ENCODE data around the gene WDR37.

Gene WDR37

DNA sequence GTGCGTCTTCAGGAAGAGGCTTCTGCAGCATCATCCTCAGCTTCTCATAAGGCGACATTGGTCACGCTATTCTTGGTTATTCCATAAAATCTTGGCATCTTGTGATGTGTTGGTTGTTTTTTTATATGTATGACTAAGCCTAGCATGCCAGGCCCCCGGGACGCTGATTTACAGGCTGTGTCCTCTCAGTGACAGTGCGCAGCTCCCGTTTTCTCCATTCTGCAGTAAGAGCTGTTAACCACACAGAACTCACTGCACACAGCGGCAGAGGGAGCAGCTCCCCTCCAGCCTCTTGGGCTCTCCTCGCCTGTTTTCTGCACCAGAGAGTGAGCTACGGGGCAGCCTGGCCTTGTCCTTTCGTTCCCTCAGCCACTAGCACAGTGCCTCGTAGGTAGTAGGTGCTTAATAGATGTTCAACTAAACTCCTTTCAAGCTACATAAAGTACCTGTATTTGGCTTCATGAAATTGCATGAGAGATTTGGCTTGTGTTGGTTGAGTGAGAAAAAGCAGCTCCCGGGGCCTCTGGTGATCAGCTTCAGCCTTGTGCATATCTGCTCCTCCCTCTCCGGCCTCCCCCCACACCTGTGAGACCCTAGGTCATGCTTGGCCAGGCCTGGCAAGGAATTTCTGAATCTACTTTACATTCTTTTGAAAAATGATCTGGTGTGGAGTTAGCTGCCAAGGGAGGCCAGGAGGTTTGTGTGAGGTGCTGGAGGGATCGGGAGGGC is 116.2 kb downstream of the WDR37 start:
- DNase-seq, result no peak

DNA sequence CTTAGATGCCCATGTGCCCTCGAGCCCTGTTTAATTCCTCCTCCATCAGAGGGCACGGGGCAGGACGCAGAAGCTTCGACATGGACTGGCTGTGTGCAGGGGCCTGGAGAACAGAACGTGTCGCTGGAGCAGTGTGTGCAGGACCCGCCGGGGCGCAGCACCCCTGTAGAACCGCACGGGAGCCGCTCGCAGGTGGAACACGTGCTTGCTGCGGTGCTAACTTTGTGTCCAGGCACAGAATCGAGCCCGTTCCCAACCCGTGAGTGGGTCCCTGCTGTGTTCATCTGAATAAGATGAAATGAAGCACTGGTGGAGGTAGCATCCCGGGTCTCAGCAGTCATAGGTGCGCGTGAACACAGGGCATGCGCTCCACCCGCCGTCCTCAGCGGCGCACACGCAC is 116.9 kb downstream of the WDR37 start:
- no peak for DNase-seq

DNA sequence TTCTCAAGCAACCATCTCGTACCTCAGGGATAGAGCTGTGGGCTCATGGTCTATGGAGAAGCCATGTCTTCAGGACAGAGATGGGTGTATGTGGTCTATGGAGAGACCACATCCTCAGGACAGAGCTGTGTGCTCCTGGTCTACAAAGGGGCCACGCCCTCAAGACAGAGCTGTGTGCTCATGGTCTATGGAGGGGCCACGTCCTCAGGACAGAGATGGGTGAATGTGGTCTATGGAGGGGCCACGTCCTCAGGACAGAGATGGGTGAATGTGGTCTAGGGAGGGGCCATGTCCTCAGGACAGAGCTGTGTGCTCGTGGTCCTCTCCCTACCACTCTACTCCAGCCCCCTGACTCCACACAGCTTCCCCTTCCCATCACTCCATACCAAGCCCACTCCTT is 117.8 kb downstream of the WDR37 start:
- DNase-seq, result no peak

DNA sequence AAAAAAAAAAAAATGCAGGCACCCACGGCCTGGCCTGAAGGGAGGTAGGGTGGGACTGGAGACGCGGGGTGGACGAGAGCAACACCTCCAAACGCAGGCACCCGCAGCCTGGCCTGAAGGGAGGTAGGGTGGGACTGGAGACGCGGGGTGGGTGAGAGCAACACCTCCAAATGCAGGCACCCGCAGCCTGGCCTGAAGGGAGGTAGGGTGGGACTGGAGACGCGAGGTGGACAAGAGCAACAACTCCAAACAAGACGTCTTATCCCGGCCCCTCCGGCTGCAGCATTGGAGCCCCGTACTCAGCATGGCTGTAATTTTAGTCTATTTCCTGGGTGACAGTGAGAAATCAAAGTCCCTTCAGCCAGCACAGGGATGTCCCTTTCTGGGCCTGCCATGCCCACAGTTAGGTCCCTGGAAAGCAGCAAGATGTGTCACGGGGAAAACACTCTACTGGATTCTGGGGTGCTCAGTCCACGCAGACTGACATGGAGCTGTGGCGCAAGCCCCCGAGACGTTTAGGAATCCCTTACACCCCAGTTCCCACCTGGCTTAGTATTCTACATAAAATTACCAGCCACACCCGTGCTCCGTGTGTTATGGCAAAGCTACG is 119.9 kb downstream of the WDR37 start:
- no peak for DNase-seq

DNA sequence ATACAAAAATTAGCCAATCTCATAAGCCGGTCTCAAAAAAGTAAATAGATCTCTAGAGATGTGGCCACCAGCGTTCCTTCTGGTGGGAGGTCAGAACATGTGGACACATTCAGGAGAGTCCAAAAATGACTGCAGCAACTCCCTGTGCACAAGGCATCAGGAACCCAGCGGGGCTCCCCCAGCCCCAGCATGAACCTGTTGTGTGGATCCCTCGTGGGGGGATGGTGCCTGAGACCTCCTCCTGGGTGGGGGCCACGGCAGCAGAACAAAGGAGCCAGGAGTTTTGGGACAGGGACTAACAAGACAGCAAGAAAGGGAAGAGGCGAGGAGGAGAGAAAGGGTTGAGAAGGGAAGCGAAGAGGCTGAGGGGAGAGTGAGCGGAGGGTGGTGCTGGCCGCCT is 121.8 kb downstream of the WDR37 start:
- DNase-seq, result no peak

DNA sequence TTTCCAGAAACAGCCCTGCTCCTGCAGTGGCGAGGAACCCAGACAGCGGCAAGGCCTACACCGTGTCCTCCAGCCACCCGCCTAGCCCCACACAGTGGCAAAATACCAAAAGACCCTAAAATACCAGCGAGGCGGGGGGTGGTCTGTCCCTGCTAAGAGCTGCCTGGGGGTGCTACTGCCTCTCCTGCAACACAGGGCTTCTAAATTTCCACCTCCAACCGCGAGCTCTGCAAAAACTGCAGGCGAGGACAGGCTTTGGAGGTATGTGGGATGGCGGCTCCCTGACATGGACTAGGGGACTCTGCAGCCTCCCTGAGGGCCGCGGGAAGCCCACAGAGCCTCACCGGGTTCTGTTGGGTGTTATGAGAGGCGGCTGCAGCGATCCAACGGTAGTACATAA is 122.3 kb downstream of the WDR37 start:
- DNase-seq, result no peak

DNA sequence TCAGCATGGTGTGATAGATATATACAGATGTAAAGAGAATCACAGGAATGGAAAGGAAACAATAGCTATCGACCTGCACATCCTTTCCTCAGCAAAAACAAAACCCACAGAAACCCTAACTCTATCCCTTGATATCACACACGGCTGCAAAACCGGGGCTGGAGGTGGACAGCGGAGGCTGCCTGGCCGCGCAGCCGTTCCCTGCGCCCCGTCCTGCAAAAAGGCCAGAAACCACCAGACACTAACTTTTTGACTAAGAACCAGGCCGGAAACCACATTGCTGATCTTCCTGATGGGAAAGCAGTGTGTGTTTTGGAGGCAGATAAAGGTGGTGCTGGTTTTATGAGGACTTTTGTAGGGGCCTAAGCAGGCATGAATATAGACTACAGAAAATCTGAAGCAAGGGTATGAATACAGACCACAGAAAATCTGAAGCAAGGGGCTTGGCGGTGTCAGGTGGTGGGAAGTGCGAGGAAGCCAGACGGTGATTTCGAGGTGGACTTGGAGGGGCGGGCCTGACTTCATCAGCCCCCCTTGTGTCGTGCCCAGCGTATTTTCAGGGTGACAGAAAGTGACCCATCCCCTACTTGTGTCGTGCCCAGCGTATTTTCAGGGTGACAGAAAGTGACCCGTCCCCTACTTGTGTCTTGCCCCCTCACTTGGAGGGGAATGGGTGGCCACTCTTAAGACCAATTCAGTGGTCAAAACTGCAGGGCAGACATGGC is 123.3 kb downstream of the WDR37 start:
- no peak for DNase-seq

DNA sequence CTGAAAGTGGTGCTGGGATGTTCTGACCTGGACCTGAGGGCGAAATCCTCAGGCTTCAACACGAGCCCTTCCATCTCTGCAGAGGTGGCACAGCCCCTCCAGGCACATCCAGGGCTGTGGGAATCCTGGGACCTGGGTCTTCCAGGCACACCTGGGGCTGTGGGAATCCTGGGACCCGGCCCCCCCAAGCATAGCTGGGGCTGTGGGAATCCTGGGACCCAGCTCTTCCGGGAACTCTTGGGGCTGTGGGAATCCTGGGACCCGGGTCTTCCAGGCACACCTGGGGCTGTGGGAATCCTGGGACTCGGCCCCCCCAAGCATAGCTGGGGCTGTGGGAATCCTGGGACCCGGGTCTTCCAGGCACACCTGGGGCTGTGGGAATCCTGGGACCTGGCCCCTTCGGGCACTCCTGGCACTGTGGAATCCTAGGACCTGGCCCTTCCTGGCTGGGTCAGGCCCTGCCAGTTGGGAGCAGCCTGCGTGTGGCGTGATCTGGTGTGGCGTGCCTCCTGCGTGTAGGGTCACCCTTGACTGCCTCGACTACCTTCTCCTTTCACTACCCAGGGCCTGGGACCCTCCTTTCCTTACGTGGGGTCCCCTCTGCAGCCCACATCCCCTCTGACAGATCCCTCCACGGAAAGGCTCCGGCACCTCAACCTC is 124.0 kb downstream of the WDR37 start:
- DNase-seq, result no peak

DNA sequence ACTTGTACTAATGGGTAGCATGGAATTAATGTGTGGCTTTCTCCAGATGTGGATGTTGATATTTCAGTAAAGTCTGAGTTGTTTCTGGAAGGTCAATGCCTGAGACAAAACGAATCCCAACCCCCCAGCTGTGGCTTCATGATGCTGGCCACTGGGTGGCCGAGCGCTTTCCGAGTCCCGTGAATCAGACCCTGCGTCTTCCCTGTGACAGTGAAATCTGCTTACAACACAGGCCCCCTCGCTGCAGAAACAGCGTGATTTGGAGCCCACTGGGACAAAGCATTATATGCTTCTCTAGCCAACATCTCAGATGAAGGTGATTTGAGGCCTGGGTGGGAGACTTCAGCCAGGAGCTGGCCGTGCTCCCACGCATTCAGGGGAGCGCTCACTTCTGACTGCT is 124.7 kb downstream of the WDR37 start:
- no peak for DNase-seq
